ENCODE data around the gene PRR14.
A peak's percentile ranks its signal among the peaks of the same experiment; 100 is the strongest.

The PRR14 gene

DNA sequence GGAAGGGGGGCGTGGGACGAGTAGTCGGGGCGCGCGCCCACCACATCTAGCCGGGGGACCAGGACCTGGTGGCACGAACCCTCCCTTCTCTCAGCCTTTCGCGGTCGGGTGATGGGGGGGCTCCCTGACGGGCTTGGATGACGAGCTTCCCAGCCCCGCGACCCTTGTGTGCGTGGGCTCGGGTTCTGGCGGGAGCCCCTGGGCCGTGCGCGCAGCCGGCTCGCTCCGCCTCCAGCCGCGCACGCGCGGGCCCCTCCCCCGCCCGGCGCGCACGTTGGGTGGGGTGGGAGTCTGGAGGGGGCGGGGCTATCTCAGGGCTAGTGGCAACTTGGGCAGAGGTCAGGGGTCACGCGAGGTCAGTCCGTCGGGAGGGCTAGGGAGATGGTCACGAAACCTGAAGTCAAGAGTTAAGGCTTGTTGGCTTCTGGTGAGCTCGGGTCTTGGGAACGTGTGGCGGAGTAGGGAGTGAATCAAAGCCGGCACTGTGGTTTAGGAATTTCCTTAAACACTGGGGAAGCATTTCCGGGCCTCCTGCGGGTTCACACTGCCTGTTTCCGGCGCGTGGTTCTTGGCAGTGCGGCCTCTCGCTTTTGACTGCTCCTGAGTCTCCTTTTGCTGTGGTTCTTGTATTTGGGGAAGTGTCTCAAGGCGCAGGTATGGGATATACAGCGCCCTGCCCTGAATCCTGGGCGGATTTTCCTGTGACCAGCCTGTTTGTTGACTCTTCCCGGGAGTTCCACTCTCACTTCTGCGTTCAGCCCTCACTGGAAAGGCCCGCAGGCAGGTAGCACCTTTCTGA is 48.3 kb downstream of the PRR14 start, which contains the start of gene SRCAP (continued):
- TF ChIP-seq, protein P1, sequence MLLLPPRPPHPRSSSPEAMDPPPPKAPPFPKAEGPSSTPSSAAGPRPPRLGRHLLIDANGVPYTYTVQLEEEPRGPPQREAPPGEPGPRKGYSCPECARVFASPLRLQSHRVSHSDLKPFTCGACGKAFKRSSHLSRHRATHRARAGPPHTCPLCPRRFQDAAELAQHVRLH (tag by site-specific recombination; IDR thresholded peaks at IDR 0.05) = peak; percentile 87
- peak; percentile 100 for TF ChIP-seq BCL11B (tag by site-specific recombination; IDR thresholded peaks at IDR 0.05; ENCODE audit: low read depth)
- TF ChIP-seq, protein P2, sequence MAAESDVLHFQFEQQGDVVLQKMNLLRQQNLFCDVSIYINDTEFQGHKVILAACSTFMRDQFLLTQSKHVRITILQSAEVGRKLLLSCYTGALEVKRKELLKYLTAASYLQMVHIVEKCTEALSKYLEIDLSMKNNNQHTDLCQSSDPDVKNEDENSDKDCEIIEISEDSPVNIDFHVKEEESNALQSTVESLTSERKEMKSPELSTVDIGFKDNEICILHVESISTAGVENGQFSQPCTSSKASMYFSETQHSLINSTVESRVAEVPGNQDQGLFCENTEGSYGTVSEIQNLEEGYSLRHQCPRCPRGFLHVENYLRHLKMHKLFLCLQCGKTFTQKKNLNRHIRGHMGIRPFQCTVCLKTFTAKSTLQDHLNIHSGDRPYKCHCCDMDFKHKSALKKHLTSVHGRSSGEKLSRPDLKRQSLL (tag by site-specific recombination; IDR thresholded peaks at IDR 0.05) = no peak
- peak; percentile 44; the same call in 1 of the 2 replicates for TF ChIP-seq ZNF792 (tag by site-specific recombination; IDR thresholded peaks at IDR 0.05)
- TF ChIP-seq ZNF248 (tag by site-specific recombination; IDR thresholded peaks at IDR 0.05) = no peak
- 0 out of 2 replicates have a peak, but pooled peaks have one; percentile 24 for TF ChIP-seq ZBTB17 (tag by site-specific recombination; IDR thresholded peaks at IDR 0.05)
- no peak for TF ChIP-seq ZNF654 (tag by site-specific recombination; IDR thresholded peaks at IDR 0.05; ENCODE audit: low read depth)
- TF ChIP-seq ZNF138 (tag by site-specific recombination; IDR thresholded peaks at IDR 0.05; ENCODE audit: borderline replicate concordance) = no peak
- no peak for TF ChIP-seq ZNF221 (tag by site-specific recombination; IDR thresholded peaks at IDR 0.05; ENCODE audit: borderline replicate concordance)
- peak; percentile 5; the same call in 1 of the 2 replicates for TF ChIP-seq ZNF2 (tag by site-specific recombination; IDR thresholded peaks at IDR 0.05)
- 0 out of 2 replicates have a peak, but pooled peaks have one; percentile 0 for TF ChIP-seq ZNF596 (tag by site-specific recombination; IDR thresholded peaks at IDR 0.05)
- no peak for TF ChIP-seq ZNF510 (tag by site-specific recombination; IDR thresholded peaks at IDR 0.05; ENCODE audit: insufficient replicate concordance)
- peak; percentile 81 for TF ChIP-seq GLIS2 (tag by site-specific recombination; IDR thresholded peaks at IDR 0.05)
- TF ChIP-seq ZNF501 (tag by site-specific recombination; IDR thresholded peaks at IDR 0.05) = 0 out of 2 replicates have a peak, but pooled peaks have one; percentile 6
- TF ChIP-seq ZIC2 (tag by site-specific recombination; IDR thresholded peaks at IDR 0.05) = peak; percentile 42; the same call in 1 of the 2 replicates
- TF ChIP-seq YY2 (tag by site-specific recombination; IDR thresholded peaks at IDR 0.05) = no peak
- TF ChIP-seq, protein P3, sequence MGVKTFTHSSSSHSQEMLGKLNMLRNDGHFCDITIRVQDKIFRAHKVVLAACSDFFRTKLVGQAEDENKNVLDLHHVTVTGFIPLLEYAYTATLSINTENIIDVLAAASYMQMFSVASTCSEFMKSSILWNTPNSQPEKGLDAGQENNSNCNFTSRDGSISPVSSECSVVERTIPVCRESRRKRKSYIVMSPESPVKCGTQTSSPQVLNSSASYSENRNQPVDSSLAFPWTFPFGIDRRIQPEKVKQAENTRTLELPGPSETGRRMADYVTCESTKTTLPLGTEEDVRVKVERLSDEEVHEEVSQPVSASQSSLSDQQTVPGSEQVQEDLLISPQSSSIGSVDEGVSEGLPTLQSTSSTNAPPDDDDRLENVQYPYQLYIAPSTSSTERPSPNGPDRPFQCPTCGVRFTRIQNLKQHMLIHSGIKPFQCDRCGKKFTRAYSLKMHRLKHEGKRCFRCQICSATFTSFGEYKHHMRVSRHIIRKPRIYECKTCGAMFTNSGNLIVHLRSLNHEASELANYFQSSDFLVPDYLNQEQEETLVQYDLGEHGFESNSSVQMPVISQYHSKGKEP (tag by site-specific recombination; IDR thresholded peaks at IDR 0.05) = no peak
- peak; percentile 77 for TF ChIP-seq ZSCAN23 (tag by site-specific recombination; IDR thresholded peaks at IDR 0.05)
- no peak for TF ChIP-seq TCF7L2 (IDR thresholded peaks at IDR 0.05; ENCODE audit: borderline replicate concordance, low read depth, low read length)
- peak; percentile 84 for TF ChIP-seq SP2 (tag by site-specific recombination; IDR thresholded peaks at IDR 0.05)
- no peak for TF ChIP-seq ZNF549 (tag by site-specific recombination; IDR thresholded peaks at IDR 0.05)
- no peak for TF ChIP-seq ZNF132 (tag by site-specific recombination; IDR thresholded peaks at IDR 0.05; ENCODE audit: borderline replicate concordance)
- peak; percentile 16; the same call in 1 of the 2 replicates for TF ChIP-seq WT1 (tag by site-specific recombination; IDR thresholded peaks at IDR 0.05)
- TF ChIP-seq ZFP69B (tag by site-specific recombination; IDR thresholded peaks at IDR 0.05) = 0 out of 2 replicates have a peak, but pooled peaks have one; percentile 4
- 0 out of 2 replicates have a peak, but pooled peaks have one; percentile 71 for TF ChIP-seq OVOL3 (tag by site-specific recombination; IDR thresholded peaks at IDR 0.05)
- TF ChIP-seq ZNF19 (tag by site-specific recombination; IDR thresholded peaks at IDR 0.05; ENCODE audit: low read depth) = no peak
- TF ChIP-seq ZSCAN5A (tag by site-specific recombination; IDR thresholded peaks at IDR 0.05) = peak; percentile 67; the same call in 1 of the 2 replicates
- TF ChIP-seq ZXDB (tag by site-specific recombination; IDR thresholded peaks at IDR 0.05) = peak; percentile 90
- TF ChIP-seq ZBTB49 (tag by site-specific recombination; IDR thresholded peaks at IDR 0.05; ENCODE audit: low read depth) = no peak
- TF ChIP-seq, protein P4, sequence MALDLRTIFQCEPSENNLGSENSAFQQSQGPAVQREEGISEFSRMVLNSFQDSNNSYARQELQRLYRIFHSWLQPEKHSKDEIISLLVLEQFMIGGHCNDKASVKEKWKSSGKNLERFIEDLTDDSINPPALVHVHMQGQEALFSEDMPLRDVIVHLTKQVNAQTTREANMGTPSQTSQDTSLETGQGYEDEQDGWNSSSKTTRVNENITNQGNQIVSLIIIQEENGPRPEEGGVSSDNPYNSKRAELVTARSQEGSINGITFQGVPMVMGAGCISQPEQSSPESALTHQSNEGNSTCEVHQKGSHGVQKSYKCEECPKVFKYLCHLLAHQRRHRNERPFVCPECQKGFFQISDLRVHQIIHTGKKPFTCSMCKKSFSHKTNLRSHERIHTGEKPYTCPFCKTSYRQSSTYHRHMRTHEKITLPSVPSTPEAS (tag by site-specific recombination; IDR thresholded peaks at IDR 0.05) = peak; percentile 30; the same call in 1 of the 2 replicates
